ENCODE data around the gene ESYT3.
"Not testable (repeated sequence)": the region's sequence is repeated elsewhere in the genome, so short reads cannot be mapped to it uniquely, and the experiment has no call there.

ESYT3 gene

DNA sequence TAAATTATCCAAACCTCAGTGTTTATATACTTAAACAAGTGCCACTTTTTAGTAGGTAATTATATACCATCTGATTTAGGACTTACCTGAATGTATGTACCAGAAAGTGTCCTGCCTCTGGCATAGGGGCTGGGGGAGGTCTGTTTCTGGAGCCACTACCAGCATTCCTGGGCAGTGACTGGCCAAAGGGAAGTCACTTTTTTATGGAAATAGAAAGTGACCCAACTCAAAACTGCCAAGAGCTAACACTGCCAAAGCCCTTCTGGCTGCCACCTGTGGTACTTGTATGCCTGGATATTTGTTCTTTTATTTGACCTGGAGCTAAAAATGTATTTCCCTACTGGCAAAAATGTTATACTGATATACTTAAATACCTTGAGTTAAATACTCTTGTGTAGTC, 42.7 kb downstream of the ESYT3 start:
- TF ChIP-seq, protein P1, sequence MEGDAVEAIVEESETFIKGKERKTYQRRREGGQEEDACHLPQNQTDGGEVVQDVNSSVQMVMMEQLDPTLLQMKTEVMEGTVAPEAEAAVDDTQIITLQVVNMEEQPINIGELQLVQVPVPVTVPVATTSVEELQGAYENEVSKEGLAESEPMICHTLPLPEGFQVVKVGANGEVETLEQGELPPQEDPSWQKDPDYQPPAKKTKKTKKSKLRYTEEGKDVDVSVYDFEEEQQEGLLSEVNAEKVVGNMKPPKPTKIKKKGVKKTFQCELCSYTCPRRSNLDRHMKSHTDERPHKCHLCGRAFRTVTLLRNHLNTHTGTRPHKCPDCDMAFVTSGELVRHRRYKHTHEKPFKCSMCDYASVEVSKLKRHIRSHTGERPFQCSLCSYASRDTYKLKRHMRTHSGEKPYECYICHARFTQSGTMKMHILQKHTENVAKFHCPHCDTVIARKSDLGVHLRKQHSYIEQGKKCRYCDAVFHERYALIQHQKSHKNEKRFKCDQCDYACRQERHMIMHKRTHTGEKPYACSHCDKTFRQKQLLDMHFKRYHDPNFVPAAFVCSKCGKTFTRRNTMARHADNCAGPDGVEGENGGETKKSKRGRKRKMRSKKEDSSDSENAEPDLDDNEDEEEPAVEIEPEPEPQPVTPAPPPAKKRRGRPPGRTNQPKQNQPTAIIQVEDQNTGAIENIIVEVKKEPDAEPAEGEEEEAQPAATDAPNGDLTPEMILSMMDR (IDR thresholded peaks at IDR 0.05; ENCODE audit: extremely low read depth, missing control alignments): no peak
- no peak for DNase-seq (ENCODE audit: low spot score)

DNA sequence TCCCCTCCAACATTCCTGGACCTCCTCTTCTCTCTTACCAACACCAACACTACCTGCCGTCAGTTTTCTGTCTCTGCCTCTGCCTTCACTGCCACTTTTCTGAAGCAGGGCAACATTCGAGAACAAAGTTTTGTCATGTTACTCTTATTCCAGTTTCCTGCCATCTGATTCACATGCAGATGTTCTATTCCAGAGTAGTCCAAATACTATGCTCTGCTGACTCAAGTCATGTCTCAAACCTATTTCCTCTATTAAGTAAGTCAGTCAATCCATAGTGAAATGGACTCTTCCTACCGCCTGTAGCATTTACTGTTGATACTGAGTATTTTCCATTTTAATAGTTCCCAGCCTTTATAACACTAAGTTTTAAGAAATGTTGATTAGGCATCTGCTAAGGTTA, 43.4 kb downstream of the ESYT3 start:
- TF ChIP-seq, protein P1 (IDR thresholded peaks at IDR 0.05; ENCODE audit: extremely low read depth, missing control alignments): no peak

DNA sequence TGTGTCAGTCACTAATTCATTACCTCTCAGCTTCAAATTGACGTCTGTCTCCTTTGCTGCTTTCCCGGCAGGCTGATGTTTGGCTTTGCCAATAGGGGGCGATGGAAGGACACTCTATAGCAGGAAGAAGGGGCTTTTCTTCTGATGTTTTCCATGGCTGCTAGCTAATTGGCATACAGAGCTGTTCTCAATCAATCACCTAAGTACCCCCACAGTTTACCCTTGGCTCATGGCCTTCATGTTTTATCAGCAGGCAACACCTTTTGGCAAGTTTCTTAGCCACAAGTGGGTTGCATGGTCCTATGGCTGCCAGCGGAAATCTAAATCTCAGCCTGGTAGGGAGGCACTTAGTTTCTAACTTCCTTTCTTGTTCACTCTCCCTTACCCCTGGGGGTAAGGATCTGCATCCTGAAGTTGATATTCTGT, 45.0 kb downstream of the ESYT3 start:
- peak; percentile 60 for DNase-seq (ENCODE audit: low spot score)

More for the DNA sequence above, 43.4 kb downstream of the ESYT3 start:
- no peak for DNase-seq (ENCODE audit: low spot score)

DNA sequence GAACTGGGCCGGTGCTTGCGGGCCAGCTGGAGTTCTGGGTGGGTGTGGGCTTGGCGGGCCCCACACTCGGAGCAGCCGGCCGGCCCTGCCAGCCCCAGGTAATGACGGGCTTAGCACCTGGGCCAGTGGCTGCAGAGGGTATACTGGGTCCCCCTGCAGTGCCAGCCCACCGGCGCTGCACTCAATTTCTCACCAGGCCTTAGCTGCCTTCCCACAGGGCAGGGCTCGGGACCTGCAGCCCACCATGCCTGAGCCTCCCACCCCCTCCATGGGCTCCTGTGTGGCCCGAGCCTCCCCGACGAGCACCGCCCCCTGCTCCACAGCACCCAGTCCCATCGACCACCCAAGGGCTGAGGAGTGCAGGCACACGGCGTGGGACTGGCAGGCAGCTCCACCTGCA, 50.3 kb downstream of the ESYT3 start:
- DNase-seq (ENCODE audit: low spot score): not testable (repeated sequence)

More for the DNA sequence above, 45.0 kb downstream of the ESYT3 start:
- TF ChIP-seq, protein P1 (IDR thresholded peaks at IDR 0.05; ENCODE audit: extremely low read depth, missing control alignments): peak; percentile 79

DNA sequence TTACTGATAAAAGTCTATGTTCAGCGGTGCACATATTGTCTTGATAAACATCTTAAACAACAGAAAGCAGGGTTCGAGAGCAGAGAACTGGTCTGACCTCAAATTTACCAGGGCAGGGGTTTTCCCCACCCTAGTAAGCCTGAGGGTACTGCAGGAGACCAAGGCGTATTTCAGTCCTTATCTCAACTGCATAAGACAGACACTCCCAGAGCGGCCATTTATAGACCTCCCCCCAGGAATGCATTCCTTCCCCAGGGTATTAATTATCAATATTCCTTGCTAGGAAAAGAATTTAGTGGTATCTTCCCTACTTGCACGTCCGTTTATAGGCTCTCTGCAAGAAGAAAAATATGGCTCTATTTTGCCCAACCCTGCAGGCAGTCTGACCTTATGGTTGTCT, 52.2 kb downstream of the ESYT3 start:
- DNase-seq (ENCODE audit: low spot score): not testable (repeated sequence)

DNA sequence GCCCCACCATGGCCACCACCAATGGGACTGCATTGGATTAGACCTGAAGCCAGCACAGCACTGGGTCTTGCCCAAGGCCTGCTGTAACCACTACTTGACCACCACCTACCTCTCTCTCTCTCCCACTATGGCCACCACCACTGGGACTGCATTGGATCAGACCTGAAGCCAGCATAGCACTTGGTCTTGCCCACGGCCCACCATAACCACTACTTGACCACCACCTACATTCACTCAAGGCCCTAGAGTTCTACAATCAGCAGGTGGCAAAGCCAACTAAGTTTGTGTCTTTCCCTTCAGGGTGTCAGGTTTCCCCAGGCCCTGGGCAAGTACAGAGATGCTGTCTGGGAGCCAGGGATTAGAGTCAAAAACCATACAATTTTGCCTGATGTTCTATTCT, 57.6 kb downstream of the ESYT3 start:
- no peak for DNase-seq (ENCODE audit: low spot score)
- TF ChIP-seq, protein P1 (IDR thresholded peaks at IDR 0.05; ENCODE audit: extremely low read depth, missing control alignments): no peak

DNA sequence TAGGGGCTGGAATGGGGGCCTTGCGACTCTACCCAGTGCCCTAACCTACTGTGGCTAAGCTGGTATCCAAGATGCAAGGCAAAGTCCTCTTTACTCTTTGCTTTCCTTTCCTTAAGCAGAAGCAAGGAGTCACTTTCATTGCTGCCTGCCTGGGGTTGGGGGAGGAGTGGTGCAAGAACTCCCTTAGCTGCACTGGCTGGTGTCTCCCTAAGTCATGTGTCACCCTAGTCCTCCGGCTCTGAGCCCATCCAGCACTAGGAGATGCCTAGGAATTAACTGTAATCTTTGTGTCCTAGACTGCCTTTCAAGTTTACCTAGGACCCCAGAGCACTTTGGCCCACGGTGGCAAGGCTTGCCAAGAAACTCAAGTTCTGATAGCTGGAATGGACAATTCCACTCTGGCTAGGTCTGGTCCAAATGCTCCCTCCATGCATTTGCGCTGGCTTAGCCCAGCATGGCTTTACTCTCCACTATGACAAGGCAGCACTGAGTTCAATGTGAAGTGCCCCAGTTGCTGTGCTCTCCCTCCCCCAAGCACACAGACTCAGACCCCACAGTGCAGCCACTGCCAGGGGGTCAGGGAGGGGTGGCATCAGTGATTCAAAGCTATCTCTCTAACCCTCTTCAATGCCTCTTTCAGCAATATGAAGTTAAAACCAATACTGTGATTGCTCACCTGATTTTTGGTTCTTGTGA, 58.7 kb downstream of the ESYT3 start:
- no peak for DNase-seq (ENCODE audit: low spot score)

DNA sequence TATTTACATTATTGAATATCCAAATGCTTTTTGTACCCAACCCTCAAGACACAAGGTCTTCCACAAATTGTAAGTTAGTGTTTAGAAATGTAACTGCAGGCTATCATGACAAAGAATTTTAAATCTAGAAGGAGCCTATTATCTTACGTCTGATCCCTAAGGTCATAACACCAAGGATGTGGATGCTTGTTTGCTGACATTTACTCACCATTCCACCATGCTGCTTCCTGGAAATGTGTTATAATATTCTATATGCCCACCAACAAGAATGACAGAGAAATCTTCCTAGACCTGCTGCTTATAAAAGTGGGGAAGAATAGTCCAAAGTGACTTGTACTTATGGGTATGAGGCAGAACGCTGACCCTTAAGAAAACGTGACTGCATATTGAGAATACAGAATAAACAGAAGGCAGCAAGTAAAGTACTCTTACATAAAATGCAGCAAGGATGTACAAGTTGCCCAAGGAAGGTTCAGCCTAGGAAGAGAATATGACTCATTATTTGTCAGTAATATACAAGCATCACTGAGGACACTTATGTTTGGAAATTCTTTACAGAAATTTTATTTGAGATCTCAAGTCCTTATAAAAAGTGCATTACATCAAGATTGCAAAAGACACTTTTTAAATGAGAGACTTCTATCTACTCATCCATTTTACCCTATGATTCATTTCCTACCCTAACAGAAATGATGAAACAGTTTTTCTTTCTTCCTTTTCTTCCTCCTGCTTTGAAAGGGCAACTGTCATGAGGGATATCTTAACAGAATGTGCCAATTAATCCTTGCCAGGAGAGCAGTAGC, 59.6 kb downstream of the ESYT3 start:
- DNase-seq (ENCODE audit: low spot score): no peak
- TF ChIP-seq, protein P1 (IDR thresholded peaks at IDR 0.05; ENCODE audit: extremely low read depth, missing control alignments): no peak

More for the DNA sequence above, 58.7 kb downstream of the ESYT3 start:
- TF ChIP-seq, protein P1 (IDR thresholded peaks at IDR 0.05; ENCODE audit: extremely low read depth, missing control alignments): no peak

All from GM20000 (cell line).